D721Med (cell line): ENCODE results near the gene FAF2.

Experiments used
- DNase-seq: peaks from one replicate; pipeline ENCODE4 v3.0.0; 2011; ENCODE audit warnings: low spot score; ENCODE audit not compliant: insufficient read length
- FAIRE-seq: peaks from 2 replicates; lab custom pipeline; 2011; peaks lifted over from hg19 to GRCh38; lab: Jason Lieb, UNC
- CTCF ChIP-seq: IDR thresholded peaks from 2 replicates; pipeline ENCODE4 v1.5.1; 2012; ENCODE audit warnings: mild to moderate bottlenecking, control low read depth; ENCODE audit not compliant: insufficient read depth; ENCODE audit errors: missing control alignments

Gene FAF2

GRCh38 chr5:176521286-176521685, 73.1 kb downstream of the FAF2 start:
- no peak for TF ChIP-seq CTCF
- FAIRE-seq (no peak), DNase-seq (no peak)

- TF ChIP-seq CTCF: no peak
- FAIRE-seq: no peak
- no peak for DNase-seq
These were observed 73.6 kb downstream of the FAF2 start for GRCh38 chr5:176521699-176522263.

GRCh38 chr5:176524138-176524537, 76.0 kb downstream of the FAF2 start:
- no peak for FAIRE-seq
- TF ChIP-seq CTCF: no peak
- no peak for DNase-seq

GRCh38 chr5:176524987-176525386, 76.8 kb downstream of the FAF2 start:
- no peak for FAIRE-seq
- DNase-seq: no peak
- no peak for TF ChIP-seq CTCF

GRCh38 chr5:176525677-176526076, 77.5 kb downstream of the FAF2 start:
- TF ChIP-seq CTCF: no peak
- no peak for FAIRE-seq
- no peak for DNase-seq

- no peak for TF ChIP-seq CTCF
- FAIRE-seq (no peak), DNase-seq (no peak)
These were observed 78.3 kb downstream of the FAF2 start for GRCh38 chr5:176526462-176526861.
